GM12878 (cell line): Measurements from ENCODE around the gene IL10RA. TPM values are rescaled to one million over a fixed set of nuclear protein-coding genes. Genes with fewer than 3 reads are reported as not detected.

Experiments used
- ATAC-seq: fragments of 200-7000 bp; cut with Tn5 transposase; 3 replicates; pipeline ENCODE4 v1.9.1; 2020; ENCODE audit warnings: mild to moderate bottlenecking, moderate library complexity
- BruUV-seq: library from RNA; stranded (reverse); fragments of 400-500 nt; replicated peaks from 2 replicates; lab custom pipeline; 2021; lab: Mats Ljungman, UMichigan
- CTCF ChIA-PET: fragments of 300-600 bp; sonication (Branson Sonifier 250); formaldehyde crosslinking; extraction: SDS; loops from one replicate; lab custom pipeline; 2021; ENCODE audit warnings: inconsistent platforms; lab: Yijun Ruan, JAX
- POLR2A ChIA-PET: fragments of 350-600 bp; formaldehyde crosslinking; extraction: SDS; loops from one replicate; lab custom pipeline; 2021; ENCODE audit warnings: inconsistent platforms; lab: Charles Lee
- RAD21 ChIA-PET: fragments of 300-600 bp; sonication (Branson Sonifier 250); formaldehyde crosslinking; loops from one replicate; lab custom pipeline; 2023; ENCODE audit warnings: antibody characterized with exemption; ENCODE audit not compliant: unreplicated experiment; lab: Charles Lee
- SMC1A ChIA-PET: fragments of 300-600 bp; sonication (Branson Sonifier 250); formaldehyde crosslinking; loops from one replicate; lab custom pipeline; 2023; ENCODE audit not compliant: unreplicated experiment, uncharacterized antibody; lab: Charles Lee
- DNase-seq: peaks from one replicate; pipeline ENCODE4 v3.0.0-alpha.2; 2011; ENCODE audit warnings: low read depth, low spot score
- FAIRE-seq: peaks from 3 replicates; lab custom pipeline; 2011; peaks lifted over from hg19 to GRCh38; lab: Jason Lieb, UNC
- H2AFZ ChIP-seq: 2 replicates; pipeline ENCODE4 v1.6.0; 2011; ENCODE audit warnings: low read depth, low read length, control low read depth; ENCODE audit not compliant: control insufficient read depth
- H3K27ac ChIP-seq: 2 replicates; pipeline ENCODE4 v1.5.1; 2011; ENCODE audit warnings: control low read depth; ENCODE audit not compliant: control insufficient read depth, insufficient read depth
- H3K27me3 ChIP-seq, 2 experiments: replicated peaks in 1 of 2; 2 replicates each; pipeline versions ENCODE4 v1.6.0 to v1.6.1; 2011; ENCODE audit warnings: low read length in 1 of 2; ENCODE audit not compliant: control insufficient read depth in 2 of 2, insufficient read depth in 2 of 2
- H3K36me3 ChIP-seq, 2 experiments: 2 replicates each; pipeline ENCODE4 v1.5.1; 2011; ENCODE audit warnings: low read length in 1 of 2; ENCODE audit not compliant: control insufficient read depth in 2 of 2, insufficient read depth in 2 of 2
- H3K4me1 ChIP-seq: 2 replicates; pipeline ENCODE4 v1.6.1; 2011; ENCODE audit warnings: mild to moderate bottlenecking, low read length, moderate library complexity, mixed read lengths; ENCODE audit not compliant: control insufficient read depth, insufficient read depth
- H3K4me2 ChIP-seq: 2 replicates; pipeline ENCODE4 v1.6.0; 2011; ENCODE audit warnings: control low read depth; ENCODE audit not compliant: control insufficient read depth, insufficient read depth
- H3K4me3 ChIP-seq: fragments of 200-600 bp; sonication (generic); 2 replicates; pipeline ENCODE4 v1.5.1; 2016
- H3K79me2 ChIP-seq: 2 replicates; pipeline ENCODE4 v1.6.0; 2011; ENCODE audit warnings: low read length; ENCODE audit not compliant: control insufficient read depth, insufficient read depth
- H3K9ac ChIP-seq: 2 replicates; pipeline ENCODE4 v1.8.0; 2011; ENCODE audit warnings: low read length, control low read depth, mixed read lengths; ENCODE audit not compliant: control insufficient read depth, insufficient read depth
- H3K9me3 ChIP-seq: replicated peaks from 3 replicates; pipeline ENCODE4 v1.5.1; 2011; ENCODE audit warnings: mild to moderate bottlenecking, low read length; ENCODE audit not compliant: control insufficient read depth, insufficient read depth
- H4K20me1 ChIP-seq: 2 replicates; pipeline ENCODE4 v1.6.0; 2011; ENCODE audit not compliant: control insufficient read depth, insufficient read depth
- BCL11A ChIP-seq: IDR thresholded peaks from 2 replicates; pipeline ENCODE4 v1.6.1; 2011; ENCODE audit warnings: low read depth, low read length
- BHLHE40 ChIP-seq, 2 experiments: fragments of 450-650 bp in 1 of 2; IDR thresholded peaks; 2 replicates each; pipeline ENCODE4 v1.6.1; 2011 to 2017; ENCODE audit warnings: low read depth in 2 of 2, borderline replicate concordance in 1 of 2, improper control_type of control experiment in 1 of 2, low read length in 1 of 2, mild to moderate bottlenecking in 1 of 2
- DPF2 ChIP-seq: fragments of 450-650 bp; IDR thresholded peaks from 2 replicates; pipeline ENCODE4 v1.6.1; 2017; ENCODE audit warnings: mild to moderate bottlenecking
- FOXK2 ChIP-seq: fragments of 450-650 bp; IDR thresholded peaks from 2 replicates; pipeline ENCODE4 v1.6.1; 2017; ENCODE audit warnings: mild to moderate bottlenecking, moderate library complexity
- IKZF1 ChIP-seq: fragments of 450-650 bp; conservative IDR thresholded peaks from 2 replicates; pipeline ENCODE4 v1.6.1; 2017; ENCODE audit warnings: antibody characterized with exemption, mild to moderate bottlenecking
- IKZF2 ChIP-seq, 2 experiments: fragments of 450-650 bp; IDR thresholded peaks; 2 replicates each; pipeline ENCODE4 v1.6.1; 2017; ENCODE audit warnings: mild to moderate bottlenecking in 2 of 2, moderate library complexity in 2 of 2
- JUND ChIP-seq: IDR thresholded peaks from 2 replicates; pipeline ENCODE4 v1.6.1; 2012; ENCODE audit warnings: low read depth, mild to moderate bottlenecking, low read length, improper control_type of control experiment, moderate library complexity
- POLR2AphosphoS5 ChIP-seq: IDR thresholded peaks from 2 replicates; pipeline ENCODE4 v1.6.1; 2011; ENCODE audit warnings: mild to moderate bottlenecking, low read length, inconsistent platforms
- SIX5 ChIP-seq: IDR thresholded peaks from 2 replicates; pipeline ENCODE4 v1.6.1; 2011; ENCODE audit warnings: mild to moderate bottlenecking, low read depth, low read length, moderate library complexity; ENCODE audit not compliant: severe bottlenecking
- SMC3 ChIP-seq: IDR thresholded peaks from 2 replicates; pipeline ENCODE4 v1.6.1; 2011; ENCODE audit warnings: low read length, improper control_type of control experiment, borderline replicate concordance
- SPI1 ChIP-seq: IDR thresholded peaks from 2 replicates; pipeline ENCODE4 v1.6.1; 2011; ENCODE audit warnings: low read depth, mild to moderate bottlenecking, low read length, moderate library complexity, borderline replicate concordance; ENCODE audit not compliant: insufficient read depth
- TCF7 ChIP-seq: IDR thresholded peaks from 2 replicates; pipeline ENCODE4 v1.6.1; 2014; ENCODE audit warnings: antibody characterized with exemption, borderline replicate concordance
- WGBS: methylation state at CpG from one replicate; pipeline ENCODE4 v1.1.6; 2016; ENCODE audit warnings: low lambda C conversion rate; ENCODE audit not compliant: insufficient replicate concordance, insufficient coverage; ENCODE audit errors: missing lambda C conversion rate; 5-methylcytosine and 5-hydroxymethylcytosine counted together
- in situ Hi-C: fragments of 300-500 bp; cut with MboI; formaldehyde crosslinking; loops from 9 replicates; pipeline ENCODE4 v1.14.3; 2018; ENCODE audit warnings: mixed read lengths
- intact Hi-C: fragments of 100-400 bp; cut with micrococcal nuclease; formaldehyde crosslinking; loops from one replicate; pipeline ENCODE4 v1.14.2; 2022; ENCODE audit not compliant: unreplicated experiment
- polyA plus RNA-seq, 11 experiments: library from polyadenylated mRNA; depleted of rRNA in 4 of 11; unstranded in 6 of 11; stranded (reverse) in 5 of 11; fragments of >200 nt; fragmentation: Nextera tagmentation in 4 of 11; fragmentation: Illumina TruSeq in 1 of 11; extraction: Ambion mirVana in 4 of 11; extraction: Trizol in 1 of 11; gene quantifications; 1 replicate in 1 of 11; 2 replicates in 10 of 11; pipeline versions ENCODE4 v1.2.1 to v1.2.3, GENCODE V29; 2011 to 2016; ENCODE audit warnings: inconsistent platforms in 2 of 11, missing spikeins in 2 of 11, low read depth in 1 of 11
- total RNA-seq, 4 experiments: library from RNA; depleted of rRNA in 3 of 4; stranded (reverse); fragments of >200 nt in 3 of 4; fragmentation: Illumina TruSeq in 1 of 4; extraction: Trizol in 1 of 4; gene quantifications; 2 replicates each; pipeline versions ENCODE4 v1.2.1 to v1.2.3, GENCODE V29; 2013 to 2021
- TF ChIP-seq, protein P1 (sequence below): fragments of 450-650 bp; IDR thresholded peaks from 2 replicates; pipeline ENCODE4 v1.6.1; 2017; ENCODE audit warnings: mild to moderate bottlenecking, moderate library complexity

IL10RA gene
- total and polyA plus RNA-seq, 10 of the 15 experiments (the other 5 are each of a cell fraction or from before 2014, with no cell fraction given), result 0.77 to 45.9 (median 9.6) TPM

DNA sequence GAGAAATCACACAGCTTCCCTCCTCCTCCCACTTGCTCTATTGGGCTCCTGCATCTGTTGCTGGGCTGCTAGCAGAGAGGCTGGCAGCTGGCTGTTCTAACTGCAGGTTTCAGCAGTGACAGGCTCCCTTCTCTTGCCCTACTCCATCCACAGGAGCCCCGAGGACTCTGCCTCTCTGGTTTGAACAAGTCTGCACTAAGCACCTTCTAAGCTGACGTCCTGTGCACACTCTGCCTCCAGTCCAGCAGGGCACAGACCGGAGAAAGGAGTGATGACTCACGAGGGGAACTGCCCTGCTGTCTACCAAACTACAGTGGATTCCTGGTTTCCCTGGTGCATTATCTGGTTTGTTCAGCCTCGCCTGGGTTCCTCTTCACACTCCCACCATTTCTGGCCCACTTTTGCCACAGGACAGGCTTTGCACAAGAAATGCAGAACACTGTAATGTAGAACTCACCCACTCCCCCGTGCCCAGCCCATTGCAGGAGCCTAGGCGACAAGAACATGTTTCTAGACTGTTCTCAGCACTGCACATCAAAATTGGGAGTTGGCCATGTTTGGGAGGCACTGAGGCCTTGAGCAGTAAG is 26.0 kb downstream of the IL10RA start:
- ChIA-PET CTCF (interaction anchor here (0.6 to 2.7 kb wide), 9 partner anchors 9 to 168 kb away, joined by 3 to 17 read pairs (median 4); no protein-coding TSS in a partner anchor), RAD21 (interaction anchor here (0.7 to 4.0 kb wide), 12 partner anchors 10 to 201 kb away, joined by 3 to 34 read pairs (median 6); partner anchors contain the start of gene IL10RA), SMC1A (interaction anchor here (1.0 to 19.0 kb wide), 9 partner anchors 9 to 194 kb away, joined by 3 to 280 read pairs (median 10); partner anchors contain the start of gene IL10RA), POLR2A (interaction anchor here (1.4 to 2.3 kb wide), 3 partner anchors 9 to 32 kb away, joined by 3 to 14 read pairs (median 8); partner anchors contain the start of gene IL10RA)
- H3K36me3 ChIP-seq, result no peaks in the 10 kb centered on the region
- peak; percentile 52 for ATAC-seq
- H3K9ac ChIP-seq, result peak overlapping the region; percentile 5; the same call in 1 of the 2 replicates
- no peak overlapping the region for H3K4me3 ChIP-seq
- 24% methylated on average over 7 of the region's 7 CpGs for WGBS
- peak overlapping the region; percentile 78 for H3K27ac ChIP-seq
- intact Hi-C loops (loop anchor here (5.0 kb wide), 1 partner anchor 35 kb away; no protein-coding TSS in a partner anchor), in situ Hi-C loops (no loop called here)
- peaks cover 73% of the 10 kb centered on the region for H3K4me1 ChIP-seq
- H3K4me2 ChIP-seq, result peak overlapping the region; percentile 92
- H3K27me3 ChIP-seq, result no peaks in the 10 kb centered on the region
- BruUV-seq, result no TSS peak
- TF ChIP-seq POLR2AphosphoS5, result 0 out of 2 replicates have a peak, but pooled peaks have one; percentile 31
- TF ChIP-seq, protein P1, sequence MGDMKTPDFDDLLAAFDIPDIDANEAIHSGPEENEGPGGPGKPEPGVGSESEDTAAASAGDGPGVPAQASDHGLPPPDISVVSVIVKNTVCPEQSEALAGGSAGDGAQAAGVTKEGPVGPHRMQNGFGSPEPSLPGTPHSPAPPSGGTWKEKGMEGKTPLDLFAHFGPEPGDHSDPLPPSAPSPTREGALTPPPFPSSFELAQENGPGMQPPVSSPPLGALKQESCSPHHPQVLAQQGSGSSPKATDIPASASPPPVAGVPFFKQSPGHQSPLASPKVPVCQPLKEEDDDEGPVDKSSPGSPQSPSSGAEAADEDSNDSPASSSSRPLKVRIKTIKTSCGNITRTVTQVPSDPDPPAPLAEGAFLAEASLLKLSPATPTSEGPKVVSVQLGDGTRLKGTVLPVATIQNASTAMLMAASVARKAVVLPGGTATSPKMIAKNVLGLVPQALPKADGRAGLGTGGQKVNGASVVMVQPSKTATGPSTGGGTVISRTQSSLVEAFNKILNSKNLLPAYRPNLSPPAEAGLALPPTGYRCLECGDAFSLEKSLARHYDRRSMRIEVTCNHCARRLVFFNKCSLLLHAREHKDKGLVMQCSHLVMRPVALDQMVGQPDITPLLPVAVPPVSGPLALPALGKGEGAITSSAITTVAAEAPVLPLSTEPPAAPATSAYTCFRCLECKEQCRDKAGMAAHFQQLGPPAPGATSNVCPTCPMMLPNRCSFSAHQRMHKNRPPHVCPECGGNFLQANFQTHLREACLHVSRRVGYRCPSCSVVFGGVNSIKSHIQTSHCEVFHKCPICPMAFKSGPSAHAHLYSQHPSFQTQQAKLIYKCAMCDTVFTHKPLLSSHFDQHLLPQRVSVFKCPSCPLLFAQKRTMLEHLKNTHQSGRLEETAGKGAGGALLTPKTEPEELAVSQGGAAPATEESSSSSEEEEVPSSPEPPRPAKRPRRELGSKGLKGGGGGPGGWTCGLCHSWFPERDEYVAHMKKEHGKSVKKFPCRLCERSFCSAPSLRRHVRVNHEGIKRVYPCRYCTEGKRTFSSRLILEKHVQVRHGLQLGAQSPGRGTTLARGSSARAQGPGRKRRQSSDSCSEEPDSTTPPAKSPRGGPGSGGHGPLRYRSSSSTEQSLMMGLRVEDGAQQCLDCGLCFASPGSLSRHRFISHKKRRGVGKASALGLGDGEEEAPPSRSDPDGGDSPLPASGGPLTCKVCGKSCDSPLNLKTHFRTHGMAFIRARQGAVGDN, result 0 out of 2 replicates have a peak, but pooled peaks have one; percentile 23
- peak; percentile 53; a peak in 3 of 4 replicates for TF ChIP-seq IKZF2 (IDR thresholded peaks at IDR 0.05)
- TF ChIP-seq SPI1, result peak; percentile 52
- TF ChIP-seq IKZF1, result peak; percentile 51
- 0 out of 2 replicates have a peak, but pooled peaks have one; percentile 25 for TF ChIP-seq JUND
- TF ChIP-seq BHLHE40 (IDR thresholded peaks at IDR 0.05; ENCODE audit: borderline replicate concordance in 1 of 2, low read depth in 2 of 2, low read length in 1 of 2), result 0 out of 4 replicates have a peak, but pooled peaks of 1 of the 2 experiments have one; percentile 17
- TF ChIP-seq DPF2, result peak; percentile 50; the same call in 1 of the 2 replicates
- no peak for TF ChIP-seq TCF7
- TF ChIP-seq SIX5, result no peak
- TF ChIP-seq FOXK2, result no peak
- 0 out of 2 replicates have a peak, but pooled peaks have one; percentile 3 for TF ChIP-seq SMC3
- 0 out of 2 replicates have a peak, but pooled peaks have one; percentile 6 for TF ChIP-seq BCL11A
- H3K79me2 ChIP-seq, result no peaks in the 10 kb centered on the region
- no peaks in the 10 kb centered on the region for H4K20me1 ChIP-seq
- DNase-seq, result no peak
- H3K9me3 ChIP-seq, result peaks cover 2% of the 10 kb centered on the region; the same call in 1 of the 3 replicates
- H2AFZ ChIP-seq, result peak overlapping the region; percentile 49
- FAIRE-seq, result no peak
